Measurements from ENCODE around the gene PJA1. TPM values are rescaled to one million over a fixed set of nuclear protein-coding genes. Genes with fewer than 3 reads are reported as not detected.

Gene PJA1
- total RNA-seq, 4 donors from 2014 or later: 19.4 to 60.2 (median 31.3) TPM

GRCh38 chrX:69197690-69198089, 32.4 kb upstream of the PJA1 start:
- ATAC-seq (ENCODE audit: low FRiP score) (no peak), DNase-seq (ENCODE audit: low spot score) (no peak)
- TF ChIP-seq CTCF (IDR thresholded peaks at IDR 0.05): no peak

- DNase-seq (ENCODE audit: low spot score): no peak
- no peak for TF ChIP-seq CTCF (IDR thresholded peaks at IDR 0.05)
- ATAC-seq (ENCODE audit: low FRiP score): no peak
Measured at GRCh38 chrX:69196666-69197065, 31.4 kb upstream of the PJA1 start.

GRCh38 chrX:69195810-69196209, 30.6 kb upstream of the PJA1 start:
- no peak for TF ChIP-seq CTCF (IDR thresholded peaks at IDR 0.05)
- ATAC-seq (ENCODE audit: low FRiP score): no peak

GRCh38 chrX:69195192-69195591, 29.9 kb upstream of the PJA1 start:
- TF ChIP-seq CTCF (IDR thresholded peaks at IDR 0.05): no peak
- no peak for DNase-seq (ENCODE audit: low spot score)
- ATAC-seq (ENCODE audit: low FRiP score): no peak

More at GRCh38 chrX:69195810-69196209, 30.6 kb upstream of the PJA1 start:
- DNase-seq (ENCODE audit: low spot score): no peak

GRCh38 chrX:69192603-69193002, 27.4 kb upstream of the PJA1 start:
- DNase-seq (ENCODE audit: low spot score) (no peak), ATAC-seq (ENCODE audit: low FRiP score) (no peak)
- no peak for TF ChIP-seq CTCF (IDR thresholded peaks at IDR 0.05)

- no peak for ATAC-seq (ENCODE audit: low FRiP score)
- no peak for TF ChIP-seq CTCF (IDR thresholded peaks at IDR 0.05)
- DNase-seq (ENCODE audit: low spot score): no peak
Measured at GRCh38 chrX:69189576-69190371, 24.5 kb upstream of the PJA1 start.

GRCh38 chrX:69186651-69187050, 21.4 kb upstream of the PJA1 start:
- DNase-seq (ENCODE audit: low spot score): no peak
- no peak for ATAC-seq (ENCODE audit: low FRiP score)
- TF ChIP-seq CTCF (IDR thresholded peaks at IDR 0.05): no peak
